Keratinocyte (primary cell): ENCODE data around the gene C22orf15. TPM values are rescaled to one million over a fixed set of nuclear protein-coding genes. Genes with fewer than 3 reads are reported as not detected.

Experiments
- DNase-seq: peaks from one replicate; pipeline ENCODE4 v3.0.0-alpha.2; 2011; ENCODE audit warnings: low read depth, missing footprints, low spot score
- FAIRE-seq: peaks from 2 replicates; lab custom pipeline; 2011; peaks lifted over from hg19 to GRCh38; lab: Jason Lieb, UNC
- H2AFZ ChIP-seq: 2 replicates; pipeline ENCODE4 v1.6.0; 2012; ENCODE audit warnings: low read length, control low read depth, inconsistent platforms; ENCODE audit not compliant: control insufficient read depth
- H3K27ac ChIP-seq: 2 replicates; pipeline ENCODE4 v1.5.1; 2011; ENCODE audit warnings: low read length; ENCODE audit not compliant: control insufficient read depth, insufficient read depth
- H3K27me3 ChIP-seq: 3 replicates; pipeline ENCODE4 v1.6.0; 2011; ENCODE audit warnings: low read length; ENCODE audit not compliant: control insufficient read depth, insufficient read depth; ENCODE audit errors: extremely low read depth
- H3K36me3 ChIP-seq, 2 experiments: 2 replicates in 1 of 2; 3 replicates in 1 of 2; pipeline ENCODE4 v1.5.1; 2011; ENCODE audit warnings: low read length in 2 of 2, mild to moderate bottlenecking in 1 of 2; ENCODE audit not compliant: control insufficient read depth in 2 of 2, insufficient read depth in 2 of 2; ENCODE audit errors: extremely low read depth in 1 of 2
- H3K4me1 ChIP-seq: 3 replicates; pipeline ENCODE4 v1.5.1; 2011; ENCODE audit warnings: low read length; ENCODE audit not compliant: control insufficient read depth, insufficient read depth; ENCODE audit errors: extremely low read depth
- H3K4me2 ChIP-seq: 3 replicates; pipeline ENCODE4 v1.6.0; 2011; ENCODE audit warnings: low read depth, low read length; ENCODE audit not compliant: control insufficient read depth, insufficient read depth; ENCODE audit errors: extremely low read depth
- H3K4me3 ChIP-seq, 3 experiments: fragments of 200-600 bp in 1 of 3; sonication (generic) in 1 of 3; 2 replicates in 2 of 3; 3 replicates in 1 of 3; pipeline ENCODE4 v1.5.1; 2011 to 2016; ENCODE audit warnings: low read length in 3 of 3, mild to moderate bottlenecking in 3 of 3, control low read depth in 2 of 3, inconsistent platforms in 1 of 3, low read depth in 1 of 3, mixed read lengths in 1 of 3, mixed run types in 1 of 3, moderate library complexity in 1 of 3; ENCODE audit not compliant: control insufficient read depth in 2 of 3, insufficient read depth in 2 of 3; ENCODE audit errors: extremely low read depth in 1 of 3
- H3K79me2 ChIP-seq: 2 replicates; pipeline ENCODE4 v1.6.0; 2012; ENCODE audit warnings: low read length; ENCODE audit not compliant: control insufficient read depth, insufficient read depth
- H3K9ac ChIP-seq: 3 replicates; pipeline ENCODE4 v1.6.0; 2011; ENCODE audit warnings: low read length; ENCODE audit not compliant: control insufficient read depth, insufficient read depth; ENCODE audit errors: extremely low read depth
- H3K9me1 ChIP-seq: 3 replicates; pipeline ENCODE4 v1.6.0; 2011; ENCODE audit warnings: low read length; ENCODE audit not compliant: control insufficient read depth, insufficient read depth; ENCODE audit errors: extremely low read depth
- H3K9me3 ChIP-seq: 2 replicates; pipeline ENCODE4 v1.5.1; 2012; ENCODE audit warnings: low read depth, low read length; ENCODE audit not compliant: control insufficient read depth
- H4K20me1 ChIP-seq: 3 replicates; pipeline ENCODE4 v1.6.0; 2011; ENCODE audit warnings: low read length; ENCODE audit not compliant: control insufficient read depth, insufficient read depth; ENCODE audit errors: extremely low read depth
- CTCF ChIP-seq, 3 experiments: IDR thresholded peaks in 1 of 3; conservative IDR thresholded peaks in 1 of 3; optimal IDR thresholded peaks in 1 of 3; 2 replicates in 2 of 3; 3 replicates in 1 of 3; pipeline versions ENCODE3 to v1.5.1; 2011; ENCODE audit warnings: low read length in 3 of 3, mild to moderate bottlenecking in 3 of 3, moderate library complexity in 2 of 3, control low read depth in 1 of 3, inconsistent platforms in 1 of 3; ENCODE audit not compliant: insufficient read depth in 2 of 3; ENCODE audit errors: extremely low read depth in 1 of 3
- EZH2 ChIP-seq: IDR thresholded peaks from one replicate; pipeline ENCODE4 v1.6.1; 2012; ENCODE audit warnings: inconsistent platforms, mild to moderate bottlenecking, low read length, moderate library complexity
- dilution Hi-C: fragments of 300-500 bp; cut with MboI; formaldehyde crosslinking; loops from one replicate; pipeline ENCODE4 v1.7.0; 2020; ENCODE audit warnings: low sequenced_read_pairs; ENCODE audit not compliant: extremely low pct_ligation_motif_present
- polyA plus RNA-seq, 5 experiments: library from polyadenylated mRNA; depleted of rRNA in 3 of 5; stranded (reverse) in 3 of 5; stranded (forward) in 1 of 5; unstranded in 1 of 5; fragments of >200 nt; gene quantifications; 1 replicate in 1 of 5; 2 replicates in 3 of 5; 3 replicates in 1 of 5; pipeline versions ENCODE4 v1.2.1 to v1.2.3, GENCODE V29; 2011 to 2012; ENCODE audit warnings: missing spikeins in 2 of 5, low read depth in 1 of 5, low replicate concordance in 1 of 5

Gene C22orf15
- polyA plus RNA-seq, 1 donor (not counting 4 experiments of a cell fraction or from before 2014, with no cell fraction given) = not detected

- no peak overlapping the region for H3K9ac ChIP-seq
- no peak overlapping the region for H3K4me3 ChIP-seq
- no peaks in the 10 kb centered on the region for H3K27me3 ChIP-seq
- H3K36me3 ChIP-seq = peaks cover 39% of the 10 kb centered on the region in 2 experiments
- no peak for DNase-seq
- H3K4me2 ChIP-seq = no peak overlapping the region
- no peaks in the 10 kb centered on the region for H3K79me2 ChIP-seq
- TF ChIP-seq EZH2 = no peak
- TF ChIP-seq CTCF (optimal IDR thresholded peaks at IDR 0.05 in 1 of 3, IDR thresholded peaks at IDR 0.05 in 1 of 3, conservative IDR thresholded peaks at IDR 0.05 in 1 of 3; ENCODE audit: extremely low read depth in 1 of 3, insufficient read depth in 2 of 3, low read length in 3 of 3) = no peak
- no peak overlapping the region for H3K27ac ChIP-seq
- no peaks in the 10 kb centered on the region for H3K9me1 ChIP-seq
- dilution Hi-C loops = no loop called here
- H3K9me3 ChIP-seq = no peaks in the 10 kb centered on the region
- FAIRE-seq = no peak
- H4K20me1 ChIP-seq = no peaks in the 10 kb centered on the region
- H3K4me1 ChIP-seq = no peaks in the 10 kb centered on the region
- no peak overlapping the region for H2AFZ ChIP-seq
Observed at GRCh38 chr22:23803001-23803819, 40.4 kb downstream of the C22orf15 start.

- dilution Hi-C loops = no loop called here
- Histone ChIP-seq H3K9me3 (no peaks in the 10 kb centered on the region), H3K4me2 (no peak overlapping the region), H3K4me3 (no peak overlapping the region), H3K9me1 (no peaks in the 10 kb centered on the region), H3K9ac (no peak overlapping the region), H3K27me3 (no peaks in the 10 kb centered on the region), H4K20me1 (no peaks in the 10 kb centered on the region), H3K4me1 (no peaks in the 10 kb centered on the region), H3K79me2 (no peaks in the 10 kb centered on the region), H3K27ac (no peak overlapping the region), H3K36me3 (peaks cover 36% of the 10 kb centered on the region in 2 experiments), H2AFZ (no peak overlapping the region)
- no peak for FAIRE-seq
- TF ChIP-seq EZH2 (no peak), CTCF (optimal IDR thresholded peaks at IDR 0.05 in 1 of 3, IDR thresholded peaks at IDR 0.05 in 1 of 3, conservative IDR thresholded peaks at IDR 0.05 in 1 of 3; ENCODE audit: extremely low read depth in 1 of 3, insufficient read depth in 2 of 3, low read length in 3 of 3) (no peak)
- no peak for DNase-seq
Observed at GRCh38 chr22:23804781-23805291, 42.0 kb downstream of the C22orf15 start.
